Epithelial cell of prostate (primary cell): ENCODE data around the gene IRAK1.
A peak's percentile ranks its signal among the peaks of the same experiment; 100 is the strongest.

ENCODE experiments used
- DNase-seq: peaks from one replicate; pipeline ENCODE4 v3.0.0-alpha.2; 2011; ENCODE audit warnings: low read depth, low spot score
- H3K27ac ChIP-seq: fragments of 450-650 bp; 2 replicates; pipeline ENCODE4 v1.5.1; 2017; ENCODE audit warnings: mild to moderate bottlenecking

Gene IRAK1

DNA sequence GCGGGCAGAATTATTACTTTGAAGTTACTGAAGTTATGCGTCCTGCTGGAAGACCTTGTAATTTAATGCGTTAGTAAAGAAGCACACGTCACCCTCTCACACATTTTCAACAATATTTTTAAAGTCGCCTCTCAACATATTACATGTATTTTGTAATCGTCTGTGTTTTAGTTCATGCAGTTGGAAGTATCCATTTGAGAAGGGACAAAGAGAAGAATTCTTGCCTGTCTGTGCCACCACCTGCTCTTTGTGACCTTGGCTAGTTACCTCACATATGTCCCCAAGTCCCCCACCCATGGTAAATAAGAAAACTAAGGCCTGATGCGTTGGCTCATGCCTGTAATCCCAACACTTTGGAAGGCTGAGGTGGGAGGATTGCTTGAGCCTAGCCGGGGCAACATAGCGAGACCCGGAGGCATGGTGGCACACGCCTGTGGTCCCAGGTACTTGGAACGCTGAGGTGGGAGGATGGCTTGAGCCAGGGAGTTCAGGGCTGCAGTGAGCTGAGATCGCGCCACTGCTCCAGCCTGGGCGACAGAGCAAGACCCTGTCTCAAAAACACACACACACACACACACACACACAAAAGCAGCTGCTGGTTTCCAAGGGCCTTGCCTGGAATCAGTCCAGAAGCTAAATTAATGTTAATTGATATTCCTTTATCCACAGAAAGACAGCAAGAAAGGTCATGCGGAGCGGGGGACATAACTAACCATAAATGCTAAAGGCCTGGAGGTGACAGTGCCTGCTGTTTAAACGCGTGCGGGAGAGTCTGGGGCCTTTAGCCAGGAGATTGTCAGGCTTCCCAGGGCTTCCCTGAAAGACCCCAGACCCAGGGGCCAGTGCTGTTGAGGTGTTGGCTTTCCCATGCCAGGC lies 46.3 kb downstream of the IRAK1 start:
- H3K27ac ChIP-seq = peak overlapping the region; percentile 96
- no peak for DNase-seq

DNA sequence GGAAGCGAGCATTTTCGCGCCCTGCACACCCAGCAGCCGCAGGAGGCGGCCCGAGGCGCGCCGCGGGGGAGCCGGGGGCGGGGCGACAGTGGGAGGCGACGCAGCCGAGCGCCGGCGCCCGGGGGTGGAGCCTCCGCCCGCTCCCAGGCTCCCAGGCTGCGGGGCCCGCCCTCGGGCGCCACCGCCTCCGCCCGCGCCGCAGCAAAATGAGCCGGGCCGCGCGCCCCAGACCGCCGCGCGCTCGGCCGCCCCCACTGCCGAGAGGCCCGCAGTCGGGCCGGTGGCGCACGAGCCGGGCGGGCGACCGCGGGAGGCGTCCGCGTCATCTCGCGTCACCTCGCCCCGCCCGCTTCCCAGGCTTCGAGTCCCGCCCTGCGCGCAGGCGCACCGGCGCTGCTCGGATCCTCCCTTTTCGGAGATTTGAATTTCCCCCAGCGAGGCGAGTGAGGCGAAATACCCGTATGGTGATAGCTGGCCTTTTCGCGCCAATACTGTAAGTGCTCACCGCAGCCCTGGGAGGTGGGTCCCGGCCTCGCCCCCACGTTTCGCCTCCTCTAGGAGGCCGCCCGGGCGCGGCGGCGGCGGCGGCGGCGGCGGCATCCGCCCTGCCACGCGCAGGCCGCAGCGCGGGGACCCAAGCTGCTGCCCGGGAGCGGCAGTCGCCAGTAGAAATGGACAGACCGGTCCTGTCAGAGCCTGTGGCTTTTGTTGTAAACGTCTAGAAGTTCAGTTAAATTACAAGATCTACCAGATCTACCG lies 47.2 kb downstream of the IRAK1 start, which contains the start of gene TMEM187:
TMEM187 (plus strand) TSS at position 387 of the 759 bp plus-strand sequence. CDS start 9,309 bp downstream, outside the sequence.
- peak within 1 kb of the TSS; percentile 96 for H3K27ac ChIP-seq
- DNase-seq = no peak

DNA sequence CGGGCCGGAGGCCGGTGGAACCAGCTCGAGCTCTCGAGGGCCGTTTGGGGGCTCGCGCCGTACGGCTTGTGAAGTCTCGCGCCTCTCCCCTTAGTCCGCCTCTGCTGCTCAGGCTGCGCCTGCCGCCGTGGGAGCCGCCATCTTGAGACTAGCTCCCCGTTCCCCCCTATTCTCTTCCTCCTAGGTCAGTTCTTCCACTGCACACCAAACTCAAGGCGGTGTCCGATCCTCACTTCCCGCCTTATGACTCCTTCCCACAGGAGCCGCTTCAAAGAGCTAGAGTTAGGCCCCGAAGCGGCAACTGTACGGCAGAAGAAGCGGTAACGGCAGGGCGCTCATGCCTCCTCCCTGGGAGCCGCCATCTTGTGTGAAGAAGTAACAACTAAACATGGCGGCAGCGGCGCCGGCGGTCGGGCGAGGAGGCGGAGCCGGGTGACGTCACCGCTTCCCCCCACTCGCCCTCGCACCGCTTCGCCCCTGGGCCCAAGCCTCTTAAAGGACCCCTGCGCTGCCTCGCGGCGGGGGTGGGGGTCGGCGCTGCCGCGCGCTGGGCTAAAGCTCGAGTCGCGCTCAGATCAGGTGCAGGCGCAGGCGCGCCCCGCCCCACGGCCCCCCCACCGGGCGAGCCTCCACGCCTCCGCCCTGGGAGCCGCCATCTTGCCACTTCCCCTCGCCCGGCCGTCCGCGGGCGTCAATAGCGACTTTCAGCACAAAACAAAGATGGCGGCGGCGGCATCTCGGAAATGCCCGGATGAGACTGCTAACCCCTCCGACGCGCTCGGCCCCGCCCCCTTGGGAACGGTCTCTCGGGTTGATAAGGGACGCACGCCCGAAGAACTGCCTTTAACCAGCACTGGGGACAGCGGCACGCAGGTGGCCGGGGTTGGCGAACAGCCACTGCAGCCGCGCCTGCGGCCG lies 48.0 kb downstream of the IRAK1 start, which contains the start of gene HCFC1:
HCFC1 (minus strand) TSS at position 369 of the 918 bp plus-strand sequence. CDS start 978 bp downstream, outside the sequence.
- H3K27ac ChIP-seq = peak within 1 kb of the TSS; percentile 96
- no peak for DNase-seq

DNA sequence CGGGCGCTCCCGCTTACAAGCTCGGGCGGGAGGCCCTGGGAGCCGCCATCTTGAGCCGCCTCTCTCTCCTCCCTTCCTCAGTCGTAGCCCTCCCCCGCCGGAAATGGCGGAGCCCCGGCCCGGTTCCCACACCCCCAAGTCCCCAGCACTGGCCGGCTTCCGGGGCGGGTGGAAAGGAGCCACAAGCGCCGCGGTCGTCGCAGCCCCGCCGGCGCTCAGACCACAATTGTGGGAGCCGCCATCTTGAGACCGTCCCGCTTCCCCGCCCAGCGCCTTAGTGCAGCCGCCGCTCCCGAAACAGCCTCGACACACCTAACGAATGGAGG lies 48.6 kb downstream of the IRAK1 start:
- peak overlapping the region; percentile 96 for H3K27ac ChIP-seq
- no peak for DNase-seq

DNA sequence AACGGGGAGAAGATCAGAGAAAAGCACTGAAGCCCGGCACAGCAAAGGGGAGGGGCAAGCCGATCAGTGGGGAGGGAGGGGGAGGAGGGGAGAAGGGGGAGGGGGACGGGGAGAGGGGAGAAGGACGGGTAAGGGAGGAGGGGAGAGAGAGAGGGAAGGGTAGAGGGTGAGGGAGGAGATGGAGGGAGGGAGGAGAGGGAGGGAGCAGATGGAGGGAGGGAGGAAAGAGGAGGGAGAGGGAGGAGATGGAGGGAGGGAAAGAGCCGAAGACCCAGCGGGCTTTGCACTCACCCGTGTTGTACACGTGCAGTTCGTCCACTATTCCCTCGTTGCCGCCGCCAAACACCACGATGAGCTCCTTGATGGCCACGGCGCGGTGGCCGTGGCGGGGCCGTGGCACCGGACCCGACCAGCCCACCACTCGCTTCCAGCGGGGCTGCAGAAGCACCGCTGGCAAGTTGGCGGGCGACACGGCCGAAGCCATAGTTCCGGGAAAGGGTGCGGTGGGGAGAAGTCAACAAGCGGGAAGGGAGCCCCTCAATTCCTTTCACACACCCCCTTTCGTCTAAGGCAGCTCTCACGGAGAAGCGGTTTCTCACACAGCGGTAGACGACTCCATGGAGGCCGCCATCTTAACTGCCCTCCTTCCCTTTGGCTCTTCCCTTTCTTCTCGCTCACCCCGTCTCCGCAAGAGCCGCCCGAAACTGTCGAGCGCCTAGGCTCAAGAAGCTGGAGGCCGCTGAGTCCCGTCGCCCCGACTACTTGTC lies 49.2 kb downstream of the IRAK1 start:
- H3K27ac ChIP-seq = peak overlapping the region; percentile 96
- DNase-seq = no peak

DNA sequence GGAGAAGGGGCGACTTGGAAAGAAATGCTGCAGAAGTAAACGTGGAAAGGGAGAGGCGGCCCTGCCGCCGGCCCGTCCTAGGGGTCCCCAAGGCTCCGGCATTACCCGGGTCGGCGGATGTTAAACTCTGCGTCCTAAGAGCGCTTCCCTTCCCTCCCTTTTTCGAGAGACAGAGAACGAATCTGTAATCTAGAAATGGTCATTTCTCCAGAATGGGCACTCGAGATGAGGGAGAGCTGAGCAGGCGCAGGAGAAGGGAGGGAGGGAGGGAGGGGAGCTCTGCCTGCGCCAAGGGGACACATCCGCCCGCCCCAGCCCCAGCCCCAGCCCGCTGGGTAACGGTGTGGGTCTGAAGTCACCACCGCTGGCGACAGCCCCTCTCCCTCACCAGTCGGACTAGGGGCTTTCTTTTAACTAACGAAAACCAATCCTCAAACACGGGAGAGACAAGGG lies 49.8 kb downstream of the IRAK1 start:
- peak overlapping the region; percentile 96 for H3K27ac ChIP-seq
- DNase-seq = no peak

DNA sequence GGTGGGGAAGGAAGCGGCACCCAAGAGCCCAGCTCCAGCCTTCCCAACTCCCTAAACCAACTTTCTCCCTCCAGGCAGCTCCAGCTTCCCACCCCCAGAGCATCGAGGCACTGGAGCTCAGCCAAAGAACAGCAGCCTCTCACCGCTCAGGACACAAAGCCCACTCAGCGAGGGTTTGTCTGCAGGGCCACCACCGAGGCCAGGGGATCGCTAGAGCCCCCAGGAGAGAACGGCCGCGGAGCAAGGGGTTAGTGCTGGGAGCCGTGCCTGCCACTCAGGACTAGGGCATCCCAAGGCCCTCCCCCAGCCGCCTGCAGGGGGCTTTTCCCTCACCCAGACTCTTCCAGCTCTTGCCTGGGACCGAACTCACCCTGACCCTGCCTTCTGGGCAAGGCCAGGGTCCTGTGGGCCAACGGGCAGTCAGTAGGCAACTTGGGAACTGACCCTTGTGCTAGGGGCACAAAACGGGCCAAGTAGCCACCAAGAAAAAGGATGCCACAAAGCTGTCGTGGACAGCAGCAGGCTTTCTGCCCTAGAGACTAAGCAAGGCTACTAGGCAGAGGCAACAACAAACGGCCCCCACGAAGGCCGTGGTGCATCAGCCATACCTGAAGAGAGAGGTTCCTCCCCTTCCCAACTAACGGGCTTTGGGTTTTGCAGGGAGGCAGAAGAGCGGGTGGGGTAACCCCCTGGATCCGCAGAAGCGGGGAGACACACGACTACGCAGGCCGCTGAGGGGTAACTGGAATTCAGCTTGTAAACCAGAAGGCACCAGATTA lies 50.4 kb downstream of the IRAK1 start:
- no peak for DNase-seq
- peak overlapping the region; percentile 96 for H3K27ac ChIP-seq

DNA sequence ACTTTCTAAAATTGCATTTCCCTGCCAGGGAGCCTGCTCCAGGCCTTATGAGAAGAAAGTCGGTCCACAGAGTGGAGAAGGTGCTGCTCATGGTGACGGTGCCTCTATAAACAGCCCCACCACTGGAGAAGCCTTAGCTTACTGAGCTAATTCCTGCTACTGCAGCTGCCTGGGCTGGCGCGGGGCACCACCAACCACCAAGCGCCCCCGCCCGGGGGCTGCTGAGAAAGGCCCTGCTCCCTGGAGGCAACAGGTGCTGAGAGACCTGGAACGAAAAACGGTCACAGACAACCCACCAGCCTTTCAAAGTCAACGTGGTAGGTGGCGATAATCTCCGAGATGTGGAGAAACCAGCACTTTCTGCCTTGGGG lies 51.0 kb downstream of the IRAK1 start:
- DNase-seq = no peak
- H3K27ac ChIP-seq = no peak overlapping the region

DNA sequence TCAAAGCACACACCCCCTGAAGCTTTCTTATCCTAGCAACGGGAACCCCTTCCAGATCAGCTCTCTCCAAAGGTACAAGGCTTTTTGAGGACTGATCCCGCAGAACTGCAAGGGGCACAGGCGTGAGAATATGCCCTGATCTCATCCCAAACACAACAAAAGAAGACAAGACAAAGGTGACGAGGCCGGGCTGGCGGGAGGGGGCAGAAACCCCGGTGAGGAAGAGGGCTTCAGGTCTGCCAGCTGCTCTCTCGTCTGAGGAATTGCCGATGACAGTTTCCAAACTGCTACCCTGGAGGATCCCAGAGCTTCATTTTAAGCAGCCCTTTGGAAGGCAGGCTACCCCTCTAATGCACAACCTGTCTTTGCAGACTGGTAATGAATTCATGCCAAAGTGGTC lies 51.4 kb downstream of the IRAK1 start:
- no peak overlapping the region for H3K27ac ChIP-seq
- DNase-seq = no peak

DNA sequence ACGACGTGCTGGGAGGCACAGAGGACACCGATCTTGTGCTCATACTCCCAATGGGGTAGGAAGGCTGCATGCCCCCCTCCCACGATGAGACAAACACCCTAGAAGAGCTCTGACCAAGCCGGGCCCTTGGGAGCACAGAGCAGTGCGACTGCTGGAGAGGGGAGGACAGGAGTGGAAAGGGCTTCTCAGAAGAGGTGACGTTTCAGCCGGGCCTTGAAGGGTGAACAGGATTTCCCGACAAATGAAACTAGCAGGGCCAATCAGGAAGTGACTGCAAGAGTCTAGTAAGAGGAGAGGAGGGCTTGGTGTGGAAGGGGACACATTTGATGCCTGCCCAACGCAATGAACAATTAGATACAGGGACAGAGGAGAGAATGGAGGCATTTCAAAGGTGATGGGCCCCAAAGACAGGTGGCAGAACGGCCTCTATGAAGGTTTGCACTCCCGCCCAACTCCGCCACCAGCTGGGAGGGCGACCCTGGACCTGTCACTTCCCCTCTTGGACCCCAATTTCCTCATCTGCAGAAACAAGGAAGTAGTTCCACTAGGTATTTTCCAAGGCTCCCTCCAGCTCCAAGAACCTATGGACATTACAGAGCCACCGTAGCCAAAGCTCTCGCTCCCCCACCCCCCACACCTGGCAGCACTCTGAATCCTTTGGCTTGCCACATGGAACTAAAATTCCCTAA lies 52.0 kb downstream of the IRAK1 start:
- H3K27ac ChIP-seq = no peak overlapping the region
- no peak for DNase-seq

DNA sequence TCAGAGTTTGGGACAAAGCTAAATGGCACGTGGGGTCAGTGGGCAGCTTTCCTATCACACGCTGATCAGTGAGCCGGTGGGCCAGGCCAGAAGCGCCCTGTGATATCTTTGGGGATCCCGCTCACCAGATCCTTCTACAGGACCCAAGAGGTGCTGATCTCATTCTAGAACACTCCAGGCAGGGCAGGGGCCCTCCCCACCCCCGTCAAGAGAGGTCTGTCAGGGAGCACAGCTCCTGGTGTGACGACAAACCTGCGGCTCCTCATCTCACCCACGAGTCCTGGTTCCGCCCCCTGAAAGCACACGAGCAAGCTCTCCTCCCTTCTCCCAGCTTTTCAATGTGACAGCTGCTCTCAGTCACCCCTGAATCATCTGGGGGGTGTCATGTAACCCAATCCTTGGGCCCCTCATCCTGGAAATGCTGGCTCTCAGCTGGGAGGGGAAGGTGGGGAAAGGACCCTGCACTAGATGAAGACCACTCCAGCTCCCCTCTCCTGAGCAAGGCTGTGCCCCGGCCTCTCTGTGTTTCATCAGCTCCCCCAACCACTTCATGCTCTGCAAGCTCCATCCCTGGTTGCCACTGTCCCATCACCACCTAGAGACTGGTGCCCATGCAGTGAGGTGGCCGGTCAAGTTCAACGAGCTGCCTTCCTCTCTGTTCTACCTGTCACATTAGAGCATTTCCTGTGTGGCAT lies 52.7 kb downstream of the IRAK1 start:
- no peak for DNase-seq
- H3K27ac ChIP-seq = no peak overlapping the region

DNA sequence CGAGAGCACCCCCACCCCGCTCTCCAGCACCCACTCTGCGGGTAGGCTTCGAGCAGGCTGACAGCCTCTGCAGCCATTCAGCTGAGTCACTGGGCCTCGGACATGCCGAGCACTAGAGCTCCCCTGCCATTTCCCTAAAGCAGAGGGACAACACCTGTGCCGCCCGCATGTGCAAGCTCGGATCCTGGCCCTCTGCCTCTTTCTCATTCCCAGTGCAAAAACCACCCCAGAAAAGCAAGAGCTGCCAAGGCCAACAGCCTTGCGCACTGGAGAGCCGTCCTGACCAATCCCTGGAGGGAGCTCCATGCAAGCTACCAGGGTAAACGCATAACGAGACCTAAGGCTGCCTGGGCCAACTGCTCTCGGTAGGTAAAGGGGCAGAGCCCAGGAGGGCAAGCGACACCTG lies 53.4 kb downstream of the IRAK1 start:
- no peak for DNase-seq
- H3K27ac ChIP-seq = no peak overlapping the region

DNA sequence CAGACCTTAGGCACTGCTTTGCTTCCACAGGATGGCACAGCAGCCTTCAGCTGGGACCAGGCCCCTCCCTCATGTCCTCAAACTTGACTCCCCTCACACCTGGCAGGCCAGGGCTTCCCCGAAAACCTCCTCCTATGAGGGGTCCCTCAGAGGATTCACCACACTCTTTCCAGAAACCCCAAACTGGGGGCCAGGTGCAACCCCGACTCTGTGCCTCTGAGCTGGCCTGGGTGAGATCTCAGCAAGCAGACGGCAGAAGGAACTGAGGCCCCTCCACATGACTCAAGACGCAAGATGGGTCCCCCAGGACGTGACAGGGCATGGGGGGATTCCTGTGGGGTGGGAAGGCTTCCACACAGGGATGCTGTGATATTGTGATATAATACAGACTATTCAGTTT lies 54.3 kb downstream of the IRAK1 start:
- no peak for DNase-seq
- no peak overlapping the region for H3K27ac ChIP-seq

DNA sequence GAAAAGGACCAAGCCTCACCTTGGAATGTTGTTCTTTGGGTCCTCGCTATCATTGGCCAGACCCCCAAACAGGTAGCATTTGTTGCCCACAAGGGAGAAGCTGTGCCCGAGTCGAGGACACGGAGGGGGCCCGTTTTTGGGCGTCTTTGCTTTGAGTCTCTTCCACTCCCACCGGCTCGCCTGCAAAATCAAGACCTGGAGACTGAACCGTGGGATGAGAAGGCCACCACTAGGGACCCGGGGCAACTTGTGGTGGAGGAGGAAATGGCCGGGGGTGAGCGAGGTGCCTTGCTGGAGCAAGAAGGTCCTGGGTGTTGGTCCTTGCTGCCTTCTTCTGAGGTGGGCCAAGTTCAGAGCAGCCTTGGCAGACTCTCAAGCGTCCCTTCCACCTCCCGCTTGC lies 55.6 kb downstream of the IRAK1 start:
- DNase-seq = no peak
- no peak overlapping the region for H3K27ac ChIP-seq

DNA sequence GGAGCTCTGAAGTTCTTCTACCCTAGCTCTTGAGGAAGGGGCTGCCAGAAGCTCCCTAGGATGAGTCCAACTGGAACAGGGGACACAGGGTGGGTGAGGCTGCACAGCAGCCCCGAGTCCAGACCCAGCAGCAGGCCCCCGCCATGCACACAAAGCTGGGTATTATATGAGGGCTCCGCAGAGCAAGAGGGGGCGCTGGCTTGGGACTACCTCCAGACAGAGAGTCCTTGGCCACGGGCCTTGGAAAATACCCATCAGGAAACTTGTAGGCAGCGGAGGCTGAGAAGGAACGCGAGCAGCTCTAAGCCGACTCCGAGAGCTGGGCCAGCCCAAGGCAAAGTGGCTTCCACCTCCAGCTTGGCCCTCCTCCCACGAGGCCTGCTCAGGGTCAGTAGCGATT lies 56.2 kb downstream of the IRAK1 start:
- no peak for DNase-seq
- H3K27ac ChIP-seq = no peak overlapping the region

DNA sequence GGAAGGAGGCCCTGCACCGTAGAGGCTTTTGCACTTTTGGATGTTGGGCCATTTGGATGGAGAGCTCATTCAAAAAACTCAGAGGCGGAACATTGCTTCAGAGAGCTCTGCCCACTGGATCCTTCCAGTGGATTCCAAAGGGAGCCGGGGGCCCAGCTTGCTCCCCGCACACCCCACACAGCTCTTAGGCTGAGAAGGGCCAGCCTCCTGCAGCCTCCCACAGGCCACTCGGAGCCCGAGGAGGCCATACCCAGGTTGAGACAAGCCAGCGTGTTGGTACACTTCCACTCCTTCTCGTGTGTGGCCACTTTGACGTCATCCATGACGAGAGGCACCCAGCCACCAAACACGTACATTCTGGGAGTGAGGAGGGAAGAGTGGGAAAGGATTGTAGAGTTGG lies 58.4 kb downstream of the IRAK1 start:
- no peak overlapping the region for H3K27ac ChIP-seq
- no peak for DNase-seq

DNA sequence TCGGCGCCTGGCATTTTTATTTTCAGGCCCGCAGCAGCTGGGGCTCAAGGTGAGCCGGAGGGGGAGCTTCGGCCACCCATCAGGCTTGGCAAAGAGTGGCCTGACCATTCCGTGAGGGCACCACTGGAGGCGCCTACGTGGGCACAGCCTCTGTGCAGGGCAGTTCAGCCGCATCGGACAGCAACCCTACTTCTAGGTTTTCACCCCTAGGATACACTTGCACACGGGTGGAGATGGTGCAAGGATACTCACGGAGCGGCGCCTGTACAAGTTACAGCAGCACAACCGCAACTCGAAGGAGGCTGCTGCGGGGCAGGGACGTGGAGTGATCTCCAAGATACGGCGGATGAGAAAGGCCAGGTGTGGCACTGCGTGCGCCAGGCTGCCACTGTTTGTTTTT lies 58.9 kb downstream of the IRAK1 start:
- no peak for DNase-seq
- no peak overlapping the region for H3K27ac ChIP-seq
